ENCODE results near the gene SUPT6H. TPM values are rescaled to one million over a fixed set of nuclear protein-coding genes. Genes with fewer than 3 reads are reported as not detected.
A peak's percentile ranks its signal among the peaks of the same experiment; 100 is the strongest.

The SUPT6H gene
- polyA plus RNA-seq, 1 donor from 2014 or later = 19.0 TPM

GRCh38 chr17:28612936-28613872, 48.8 kb upstream of the SUPT6H start:
- Histone ChIP-seq H4K20me1 (ENCODE audit: insufficient read depth) (no peaks in the 10 kb centered on the region), H3K9me2 (ENCODE audit: insufficient read depth, low read length) (no peaks in the 10 kb centered on the region), H2AFZ (ENCODE audit: low read depth, low read length) (no peak overlapping the region), H3K9me3 (ENCODE audit: low read length) (no peaks in the 10 kb centered on the region), H3F3A (ENCODE audit: insufficient read depth, low read length, poor library complexity, severe bottlenecking) (no peaks in the 10 kb centered on the region), H3K27me3 (ENCODE audit: insufficient read depth, low read depth, low read length) (no peaks in the 10 kb centered on the region), H3K36me3 (ENCODE audit: insufficient read depth, low read length) (peaks cover 3% of the 10 kb centered on the region), H3K4me3 (ENCODE audit: low read length) (no peak overlapping the region), H3K27ac (ENCODE audit: low read length) (no peak overlapping the region), H3K9ac (ENCODE audit: low read length) (no peak overlapping the region), H3K79me2 (replicated peaks; ENCODE audit: insufficient read depth, low read length) (no peaks in the 10 kb centered on the region), H3K4me2 (ENCODE audit: low read length) (no peak overlapping the region)
- TF ChIP-seq REST (IDR thresholded peaks at IDR 0.05; ENCODE audit: borderline replicate concordance) (no peak), CTCF (IDR thresholded peaks at IDR 0.05; ENCODE audit: poor library complexity, severe bottlenecking) (peak; percentile 84), POLR2AphosphoS5 (IDR thresholded peaks at IDR 0.05) (no peak), RAD21 (conservative IDR thresholded peaks at IDR 0.05) (peak; percentile 79), SMC3 (conservative IDR thresholded peaks at IDR 0.05; ENCODE audit: poor library complexity) (peak; percentile 77)

- TF ChIP-seq RAD21 (conservative IDR thresholded peaks at IDR 0.05) = no peak
- no peak for TF ChIP-seq SMC3 (conservative IDR thresholded peaks at IDR 0.05; ENCODE audit: poor library complexity)
- no peak for TF ChIP-seq TAF1 (IDR thresholded peaks at IDR 0.05; ENCODE audit: low read depth)
- no peak for TF ChIP-seq MXI1 (conservative IDR thresholded peaks at IDR 0.05; ENCODE audit: poor library complexity, severe bottlenecking)
- no peak for TF ChIP-seq EP300 (conservative IDR thresholded peaks at IDR 0.05; ENCODE audit: poor library complexity, severe bottlenecking)
- TF ChIP-seq POLR2AphosphoS5 (IDR thresholded peaks at IDR 0.05) = no peak
- no peak for TF ChIP-seq EZH2 (IDR thresholded peaks at IDR 0.05; ENCODE audit: borderline replicate concordance, insufficient read depth, low read length, poor library complexity, severe bottlenecking)
- TF ChIP-seq CTCF (IDR thresholded peaks at IDR 0.05; ENCODE audit: poor library complexity, severe bottlenecking) = no peak
- no peak for TF ChIP-seq REST (IDR thresholded peaks at IDR 0.05; ENCODE audit: borderline replicate concordance)
- Histone ChIP-seq H4K20me1 (ENCODE audit: insufficient read depth) (no peaks in the 10 kb centered on the region), H3K9me2 (ENCODE audit: insufficient read depth, low read length) (no peaks in the 10 kb centered on the region), H3K27ac (ENCODE audit: low read length) (no peak within 1 kb of the TSS), H3F3A (ENCODE audit: insufficient read depth, low read length, poor library complexity, severe bottlenecking) (no peaks in the 10 kb centered on the region), H3K9ac (ENCODE audit: low read length) (no peak within 1 kb of the TSS), H3K4me2 (ENCODE audit: low read length) (no peak within 1 kb of the TSS), H2AFZ (ENCODE audit: low read depth, low read length) (no peak within 1 kb of the TSS), H3K27me3 (ENCODE audit: insufficient read depth, low read depth, low read length) (no peaks in the 10 kb centered on the region), H3K4me3 (ENCODE audit: low read length) (no peak within 1 kb of the TSS), H3K9me3 (ENCODE audit: low read length) (no peaks in the 10 kb centered on the region), H3K36me3 (ENCODE audit: insufficient read depth, low read length) (peaks cover 3% of the 10 kb centered on the region), H3K79me2 (replicated peaks; ENCODE audit: insufficient read depth, low read length) (no peaks in the 10 kb centered on the region)
These were observed 48.0 kb upstream of the SUPT6H start, which contains the start of gene RSKR for GRCh38 chr17:28613931-28614381. Gene RSKR (minus strand): TSS chr17:28614185. CDS start chr17:28614161, 24 bp downstream.
